HG03139 (cell line): ENCODE results near the gene TIMM44.
"Not testable (repeated sequence)": the region's sequence is repeated elsewhere in the genome, so short reads cannot be mapped to it uniquely, and the experiment has no call there.

ENCODE experiments used
- ATAC-seq: cut with Tn5 transposase; IDR thresholded peaks from one replicate; pipeline ENCODE4 v1.9.1; 2021; ENCODE audit not compliant: unreplicated experiment

TIMM44 gene

GRCh38 chr19:7902796-7903243 is 40.6 kb downstream of the TIMM44 start:
- ATAC-seq: no peak

DNA sequence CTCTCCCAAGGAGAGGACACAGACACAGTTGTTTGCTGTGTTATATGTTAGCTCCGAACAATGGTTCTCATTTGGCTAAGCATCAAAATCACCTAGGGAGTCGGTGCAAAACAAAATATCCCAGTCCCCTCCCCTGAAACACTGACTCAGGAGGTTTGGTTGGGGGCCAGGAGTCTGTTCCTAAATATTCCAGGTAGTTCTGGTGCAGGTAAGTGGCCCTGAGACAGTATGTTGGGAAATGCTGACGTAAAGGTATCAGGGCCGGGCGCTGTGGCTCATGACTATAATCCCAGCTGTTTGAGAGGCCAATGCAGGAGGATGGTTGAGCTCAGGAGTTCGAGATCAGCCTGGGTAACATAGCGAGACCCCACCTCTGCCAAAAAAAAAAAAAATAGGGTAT is 42.1 kb downstream of the TIMM44 start:
- no peak for ATAC-seq

DNA sequence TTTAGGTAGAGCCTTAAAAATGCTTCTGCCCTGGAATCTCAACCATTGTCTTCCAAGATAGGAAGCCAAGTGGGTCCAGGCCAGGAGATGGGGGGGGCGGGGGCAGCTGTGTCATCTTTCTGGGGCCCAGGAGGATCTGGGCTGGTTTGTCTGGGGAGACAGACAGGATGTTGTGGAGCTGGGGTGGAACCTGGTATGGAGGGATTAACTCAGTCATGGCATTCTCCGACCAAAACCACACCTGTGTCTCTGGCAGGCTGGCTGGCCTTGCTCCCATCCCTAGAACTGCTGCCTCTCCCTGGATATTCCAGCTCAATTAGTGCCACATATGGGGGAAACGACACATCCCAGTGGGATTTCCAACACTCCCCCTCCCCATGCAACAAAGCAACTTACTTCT is 42.5 kb downstream of the TIMM44 start:
- ATAC-seq: no peak

DNA sequence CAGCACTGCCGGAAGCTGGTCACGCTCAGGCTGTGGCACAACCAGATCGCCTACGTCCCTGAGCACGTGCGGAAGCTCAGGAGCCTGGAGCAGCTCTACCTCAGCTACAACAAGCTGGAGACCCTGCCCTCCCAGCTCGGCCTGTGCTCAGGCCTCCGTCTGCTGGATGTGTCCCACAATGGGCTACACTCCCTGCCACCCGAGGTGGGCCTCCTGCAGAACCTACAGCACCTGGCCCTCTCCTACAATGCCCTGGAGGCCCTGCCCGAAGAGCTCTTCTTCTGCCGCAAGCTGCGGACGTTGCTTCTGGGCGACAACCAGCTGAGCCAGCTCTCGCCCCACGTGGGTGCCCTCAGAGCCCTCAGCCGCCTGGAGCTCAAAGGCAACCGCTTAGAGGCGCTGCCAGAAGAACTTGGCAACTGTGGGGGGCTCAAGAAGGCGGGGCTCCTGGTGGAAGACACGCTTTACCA is 43.0 kb downstream of the TIMM44 start:
- ATAC-seq: no peak

- ATAC-seq: no peak
Measured at GRCh38 chr19:7899751-7900378, 43.6 kb downstream of the TIMM44 start.

- ATAC-seq: no peak
Measured at GRCh38 chr19:7898967-7899366, 44.5 kb downstream of the TIMM44 start.

GRCh38 chr19:7897292-7897691 is 46.2 kb downstream of the TIMM44 start:
- no peak for ATAC-seq

DNA sequence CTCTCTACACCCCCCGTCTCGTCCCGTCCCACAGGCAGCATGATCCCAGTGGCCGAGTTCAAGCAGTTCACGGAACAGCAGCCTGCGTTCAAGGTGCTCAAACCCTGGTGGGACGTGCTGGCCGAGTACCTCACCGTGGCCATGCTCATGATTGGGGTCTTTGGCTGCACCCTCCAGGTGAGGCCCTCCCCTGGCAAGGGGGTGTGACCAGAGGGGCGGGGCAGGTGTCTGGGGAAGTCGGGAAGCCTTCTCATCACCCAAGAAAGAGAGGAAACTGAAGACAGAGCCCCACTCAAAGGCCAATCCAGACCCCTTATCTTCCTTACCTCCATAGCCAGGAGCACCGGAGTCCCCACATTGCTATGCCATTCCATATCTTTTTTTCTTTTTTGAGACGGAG is 47.9 kb downstream of the TIMM44 start:
- no peak for ATAC-seq

- ATAC-seq: no peak
Measured at GRCh38 chr19:7894612-7895309, 48.7 kb downstream of the TIMM44 start.

GRCh38 chr19:7893362-7894101 is 49.9 kb downstream of the TIMM44 start:
- not testable (repeated sequence) for ATAC-seq

- no peak for ATAC-seq
Measured at GRCh38 chr19:7888826-7889217, 54.6 kb downstream of the TIMM44 start.

DNA sequence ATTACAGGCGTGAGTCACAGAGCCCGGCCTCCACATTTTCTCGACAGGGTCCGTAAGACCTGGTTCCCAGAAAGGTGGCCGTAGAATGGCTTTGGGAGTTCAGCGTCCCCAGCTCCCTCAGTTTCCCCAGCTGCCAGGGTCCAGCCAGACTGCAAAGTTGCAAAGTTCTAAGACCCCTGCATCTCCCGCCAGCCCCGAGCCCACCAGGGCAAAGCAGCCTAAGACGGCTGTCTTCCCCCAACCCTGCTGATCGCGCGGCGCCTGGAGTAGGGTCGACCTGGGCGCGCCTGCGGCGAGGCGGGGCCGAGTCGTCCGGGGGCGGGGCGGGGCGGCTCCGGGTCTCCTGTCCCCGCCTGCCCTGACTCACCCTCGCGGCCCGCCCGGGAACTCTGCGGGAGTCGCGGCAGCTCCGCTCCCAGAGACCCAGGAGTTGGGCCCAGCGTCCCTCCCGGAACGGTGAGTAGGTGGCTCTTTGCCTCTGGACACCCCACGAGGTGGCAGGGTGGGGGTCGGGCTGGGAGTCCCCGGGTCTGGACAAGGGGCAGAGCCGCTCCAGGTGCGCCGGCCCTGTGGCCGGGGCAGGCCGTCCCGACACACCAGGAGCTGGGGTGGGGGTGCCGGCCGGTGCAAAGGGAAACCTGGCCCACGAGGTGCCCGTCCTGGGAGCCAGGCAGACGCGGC is 55.2 kb downstream of the TIMM44 start, which contains the start of gene LRRC8E:
LRRC8E (plus strand) TSS at position 366 of the 681 bp plus-strand sequence. CDS start 7,094 bp downstream, outside the sequence.
- no peak for ATAC-seq

DNA sequence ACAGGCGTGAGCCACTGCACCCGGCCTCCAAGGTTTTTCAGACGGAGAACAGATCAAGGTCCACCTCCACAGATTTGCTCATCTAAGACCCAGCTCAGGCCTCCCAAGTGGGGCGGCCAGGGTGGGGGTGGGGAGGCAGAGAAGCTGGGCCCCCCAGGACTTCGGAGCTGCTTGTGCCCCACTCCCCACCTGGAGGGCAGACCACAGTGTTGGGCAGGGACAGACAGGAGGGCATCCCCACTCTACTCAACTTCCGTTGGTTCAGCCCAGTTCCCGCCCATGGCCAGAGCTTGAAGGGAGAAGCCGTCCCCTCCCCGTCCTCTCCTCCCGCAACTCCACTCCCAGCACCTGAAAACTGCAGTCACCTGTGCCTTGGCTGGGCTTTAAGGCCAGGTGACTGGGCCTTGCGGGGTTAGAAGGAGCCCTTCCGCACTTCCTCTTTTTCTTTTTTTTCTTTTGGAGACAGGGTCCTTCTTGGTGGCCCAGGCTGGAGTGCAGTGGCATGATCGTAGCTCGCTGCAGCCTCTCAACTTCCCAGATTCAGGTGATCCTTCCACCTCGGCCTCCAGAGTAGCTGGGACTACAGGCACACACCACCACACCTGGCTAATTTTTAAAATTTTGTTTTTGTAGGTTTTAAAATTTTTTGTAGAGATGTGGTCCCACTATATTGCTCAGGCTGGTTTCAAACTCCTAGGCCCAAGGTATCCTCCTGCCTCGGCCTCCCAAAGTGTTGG is 55.9 kb downstream of the TIMM44 start:
- ATAC-seq: no peak

- ATAC-seq: no peak
Measured at GRCh38 chr19:7885818-7886217, 57.6 kb downstream of the TIMM44 start.

GRCh38 chr19:7883796-7884570 is 59.5 kb downstream of the TIMM44 start:
- no peak for ATAC-seq

DNA sequence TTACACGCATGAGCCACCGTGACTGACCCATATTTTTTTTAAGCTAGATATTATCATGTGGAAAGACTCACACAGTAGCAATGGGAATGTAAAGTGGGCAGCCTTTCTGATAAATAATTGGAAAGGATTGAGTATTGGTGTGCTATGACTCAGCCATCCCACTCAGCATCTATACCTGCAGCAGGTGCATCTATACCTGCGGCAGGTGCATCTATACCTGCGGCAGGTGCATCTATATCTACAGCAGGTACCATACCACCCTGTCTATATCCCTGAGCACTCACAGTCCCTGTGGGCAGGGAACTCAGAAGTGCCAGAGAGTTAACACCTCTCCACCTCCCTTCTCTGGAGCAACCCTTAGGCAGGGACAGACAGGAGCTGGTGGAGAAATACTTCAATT is 60.4 kb downstream of the TIMM44 start:
- ATAC-seq: no peak

DNA sequence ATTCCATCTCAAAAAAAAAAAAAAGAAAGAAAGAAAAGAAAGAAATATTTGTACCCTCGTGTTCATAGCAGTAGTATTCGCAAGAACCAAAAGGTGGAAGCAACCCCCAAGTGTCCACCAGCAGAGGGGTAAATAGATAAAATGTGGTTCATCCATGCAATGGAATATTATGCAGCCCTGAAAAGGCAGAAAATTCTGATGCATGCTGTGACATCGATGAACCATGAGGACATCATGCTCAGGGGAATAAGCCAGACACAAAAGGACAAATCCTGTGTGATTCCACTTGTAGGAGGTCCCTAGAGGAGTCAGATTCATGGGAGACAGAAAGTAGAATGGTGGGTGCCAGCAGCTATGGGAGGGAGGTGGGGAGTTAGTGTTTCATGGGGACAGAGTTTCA is 61.6 kb downstream of the TIMM44 start:
- no peak for ATAC-seq

- ATAC-seq: no peak
Measured at GRCh38 chr19:7879836-7880235, 63.6 kb downstream of the TIMM44 start.

DNA sequence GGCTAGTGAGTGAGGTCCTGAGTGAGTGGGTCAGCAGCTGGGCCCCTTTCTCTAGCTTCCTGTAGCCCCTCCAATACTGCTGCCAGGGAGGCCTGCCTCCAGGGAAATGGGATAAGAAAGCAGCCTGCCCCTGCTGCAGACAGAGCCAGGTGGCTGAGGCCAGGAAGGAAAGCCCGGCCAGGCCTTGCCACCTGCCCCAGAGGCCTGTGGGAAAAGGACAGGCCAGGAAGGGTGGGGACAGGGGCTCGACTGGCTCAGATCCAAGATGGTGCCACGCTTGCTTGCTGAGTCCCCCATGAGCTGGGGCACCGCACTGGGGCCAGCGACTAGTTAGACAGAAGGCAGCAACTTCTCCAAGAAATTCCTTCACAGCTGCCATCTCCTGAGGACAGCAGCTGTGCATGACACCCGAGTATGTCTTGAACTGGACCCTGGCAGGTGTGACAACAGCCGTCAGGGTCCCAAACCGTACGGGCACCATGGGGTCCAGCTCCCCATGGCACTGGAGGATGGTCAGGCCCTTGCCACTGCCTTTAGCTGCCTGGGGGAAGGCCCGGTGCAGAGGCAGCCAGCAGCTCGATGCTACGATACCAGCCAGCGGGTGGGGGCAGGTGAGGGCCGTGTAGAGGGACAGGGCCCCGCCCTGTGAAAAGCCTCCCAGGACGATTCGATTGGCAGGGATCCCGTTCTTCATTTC is 64.2 kb downstream of the TIMM44 start:
- ATAC-seq: no peak
